ENCODE results near the gene CD1C.

GRCh38 chr1:158274797-158275196, 14.9 kb upstream of the CD1C start:
- TF ChIP-seq ZSCAN29 (IDR thresholded peaks at IDR 0.05): no peak
- TF ChIP-seq CTCF (IDR thresholded peaks at IDR 0.05 in 2 of 3, conservative IDR thresholded peaks at IDR 0.05 in 1 of 3; ENCODE audit: control insufficient read depth in 2 of 3, extremely low read depth in 1 of 3, insufficient read depth in 1 of 3, low read depth in 3 of 3, low read length in 3 of 3): no peak
- TF ChIP-seq POLR2AphosphoS5 (IDR thresholded peaks at IDR 0.05; ENCODE audit: low read length): no peak
- no peak for TF ChIP-seq MYC (IDR thresholded peaks at IDR 0.05; ENCODE audit: insufficient read depth, insufficient read length, insufficient replicate concordance, low read length, severe bottlenecking)
- TF ChIP-seq IRF4 (IDR thresholded peaks at IDR 0.05; ENCODE audit: low read depth, low read length): no peak
- TF ChIP-seq SUZ12 (IDR thresholded peaks at IDR 0.05; ENCODE audit: unreplicated experiment): no peak
- no peak for TF ChIP-seq ZZZ3 (IDR thresholded peaks at IDR 0.05; ENCODE audit: control insufficient read depth, insufficient read length, low read depth)
- no peak for TF ChIP-seq ZBTB4 (CRISPR knock-in tag; IDR thresholded peaks at IDR 0.05)
- TF ChIP-seq CEBPB (IDR thresholded peaks at IDR 0.05; ENCODE audit: borderline replicate concordance in 1 of 2, low read depth in 2 of 2, low read length in 2 of 2): no peak
- TF ChIP-seq POLR2A (IDR thresholded peaks at IDR 0.05; ENCODE audit: low read depth, low read length): no peak

Data from GM12878 (cell line).